Smooth muscle cell (in vitro differentiated cells): ENCODE data around the gene IFT74. TPM values are rescaled to one million over a fixed set of nuclear protein-coding genes. Genes with fewer than 3 reads are reported as not detected.

Source experiments
- DNase-seq: peaks from one replicate; lab custom pipeline; 2025; ENCODE audit not compliant: unreplicated experiment; lab: John Stamatoyannopoulos, UW
- H2AFZ ChIP-seq: fragments of 200-600 bp; sonication (generic); 2 replicates; pipeline ENCODE4 v1.6.0; 2016; ENCODE audit warnings: antibody characterized with exemption, low read depth, mild to moderate bottlenecking
- H3F3A ChIP-seq: fragments of 200-600 bp; sonication (generic); 2 replicates; pipeline ENCODE4 v1.6.0; 2017; ENCODE audit warnings: antibody characterized with exemption, low read depth
- H3K27ac ChIP-seq: fragments of 200-600 bp; sonication (generic); 2 replicates; pipeline ENCODE4 v1.5.1; 2016; ENCODE audit warnings: low read depth, mild to moderate bottlenecking
- H3K27me3 ChIP-seq: fragments of 200-600 bp; sonication (generic); 2 replicates; pipeline ENCODE4 v1.6.1; 2016; ENCODE audit warnings: low read depth, mild to moderate bottlenecking
- H3K36me3 ChIP-seq: fragments of 200-600 bp; sonication (generic); 2 replicates; pipeline ENCODE4 v1.5.1; 2016; ENCODE audit warnings: low read depth
- H3K4me1 ChIP-seq: fragments of 200-600 bp; sonication (generic); 2 replicates; pipeline ENCODE4 v1.5.1; 2016; ENCODE audit warnings: low read depth
- H3K4me2 ChIP-seq: fragments of 200-600 bp; sonication (generic); 2 replicates; pipeline ENCODE4 v1.6.0; 2016; ENCODE audit warnings: mild to moderate bottlenecking
- H3K4me3 ChIP-seq: fragments of 200-600 bp; sonication (generic); 2 replicates; pipeline ENCODE4 v1.5.1; 2016; ENCODE audit warnings: mild to moderate bottlenecking
- H3K79me2 ChIP-seq: fragments of 200-600 bp; sonication (generic); 2 replicates; pipeline ENCODE4 v1.6.0; 2016; ENCODE audit warnings: low read depth, mild to moderate bottlenecking
- H3K9ac ChIP-seq: fragments of 200-600 bp; sonication (generic); 2 replicates; pipeline ENCODE4 v1.6.0; 2016; ENCODE audit warnings: low read depth
- H3K9me3 ChIP-seq: fragments of 200-600 bp; sonication (generic); replicated peaks from 2 replicates; pipeline ENCODE4 v1.5.1; 2016; ENCODE audit warnings: low read depth
- H4K20me1 ChIP-seq: fragments of 200-600 bp; sonication (generic); 2 replicates; pipeline ENCODE4 v1.6.0; 2016; ENCODE audit warnings: low read depth
- CTCF ChIP-seq: fragments of 200-600 bp; sonication (generic); IDR thresholded peaks from 2 replicates; pipeline ENCODE4 v1.5.1; 2017; ENCODE audit warnings: borderline replicate concordance, mild to moderate bottlenecking, antibody characterized with exemption; ENCODE audit not compliant: insufficient read depth, poor library complexity, severe bottlenecking
- WGBS: methylation state at CpG from one replicate; pipeline ENCODE4 v1.1.7; 2016; ENCODE audit warnings: low lambda C conversion rate; 5-methylcytosine and 5-hydroxymethylcytosine counted together
- polyA plus RNA-seq: library from polyadenylated mRNA; unstranded; fragments of >200 nt; fragmentation: Nextera tagmentation; extraction: Ambion mirVana; gene quantifications from 2 replicates; pipeline ENCODE4 v1.2.1, GENCODE V29; 2016
- total RNA-seq: library from RNA; depleted of rRNA; stranded (reverse); fragments of >200 nt; gene quantifications from 2 replicates; pipeline ENCODE4 v1.2.3, GENCODE V29; 2014

IFT74 gene
- total and polyA plus RNA-seq, 2 experiments from 2014 or later = 10.9 to 12.5 TPM

- Histone ChIP-seq H3K4me3 (peak overlapping the region; percentile 48), H3K4me2 (peak overlapping the region; percentile 90), H3K27ac (peak overlapping the region; percentile 89)
Measured at GRCh38 chr9:27109621-27110020, 153.4 kb downstream of the IFT74 start.

GRCh38 chr9:27110181-27110580, 154.0 kb downstream of the IFT74 start:
- TF ChIP-seq CTCF = no peak
- Histone ChIP-seq H3F3A (no peaks in the 10 kb centered on the region), H4K20me1 (no peaks in the 10 kb centered on the region), H3K4me2 (peak overlapping the region; percentile 90), H3K36me3 (no peaks in the 10 kb centered on the region), H3K27me3 (no peaks in the 10 kb centered on the region), H2AFZ (peak overlapping the region; percentile 83), H3K9ac (peak overlapping the region; percentile 72), H3K9me3 (no peaks in the 10 kb centered on the region), H3K27ac (peak overlapping the region; percentile 89), H3K79me2 (peaks cover 59% of the 10 kb centered on the region), H3K4me1 (peaks cover 26% of the 10 kb centered on the region), H3K4me3 (peak overlapping the region; percentile 48)
- no peak for DNase-seq
- 51% methylated on average over 4 of the region's 4 CpGs for WGBS

More at GRCh38 chr9:27109621-27110020, 153.4 kb downstream of the IFT74 start:
- H4K20me1 ChIP-seq = no peaks in the 10 kb centered on the region
- no peaks in the 10 kb centered on the region for H3K27me3 ChIP-seq
- no peaks in the 10 kb centered on the region for H3K9me3 ChIP-seq
- 45% methylated on average over 2 of the region's 2 CpGs for WGBS
- no peak for TF ChIP-seq CTCF
- H3F3A ChIP-seq = no peaks in the 10 kb centered on the region
- H3K9ac ChIP-seq = peak overlapping the region; percentile 72
- no peaks in the 10 kb centered on the region for H3K36me3 ChIP-seq
- peaks cover 26% of the 10 kb centered on the region for H3K4me1 ChIP-seq
- peaks cover 53% of the 10 kb centered on the region for H3K79me2 ChIP-seq
- peak overlapping the region; percentile 83 for H2AFZ ChIP-seq
- no peak for DNase-seq

- Histone ChIP-seq H3F3A (no peaks in the 10 kb centered on the region), H3K27me3 (no peaks in the 10 kb centered on the region), H3K79me2 (peaks cover 77% of the 10 kb centered on the region), H2AFZ (no peak overlapping the region), H4K20me1 (no peaks in the 10 kb centered on the region), H3K4me1 (peaks cover 26% of the 10 kb centered on the region), H3K27ac (peak overlapping the region; percentile 89), H3K9me3 (no peaks in the 10 kb centered on the region), H3K9ac (peak overlapping the region; percentile 26), H3K36me3 (no peaks in the 10 kb centered on the region), H3K4me3 (no peak overlapping the region), H3K4me2 (peak overlapping the region; percentile 50)
- 80% methylated on average over 2 of the region's 2 CpGs for WGBS
- DNase-seq = no peak
- TF ChIP-seq CTCF = no peak
Measured at GRCh38 chr9:27112235-27112634, 156.0 kb downstream of the IFT74 start.

Other genes with a start within 250 kb of the IFT74 start
- 18.7 and 31.6 TPM in 2 replicates for gene CAAP1, start 63.6 kb upstream of the IFT74 start, total RNA-seq
- gene CAAP1, start 63.6 kb upstream of the IFT74 start, polyA plus RNA-seq = 15.1 and 18.4 TPM in 2 replicates
- 30.3 and 37.7 TPM in 2 replicates for gene PLAA, start 9.2 kb upstream of the IFT74 start, total RNA-seq
- gene PLAA, start 9.2 kb upstream of the IFT74 start, polyA plus RNA-seq = 31.2 and 32.3 TPM in 2 replicates
- not detected in 2 replicates for gene LRRC19, start 49.3 kb downstream of the IFT74 start, total RNA-seq
- 0.06 and 0.26 TPM in 2 replicates for gene LRRC19, start 49.3 kb downstream of the IFT74 start, polyA plus RNA-seq
- 58.9 and 81.2 TPM in 2 replicates for gene TEK, start 152.8 kb downstream of the IFT74 start, total RNA-seq
- gene TEK, start 152.8 kb downstream of the IFT74 start, polyA plus RNA-seq = 23.6 and 36.0 TPM in 2 replicates